H1 (cell line): ENCODE data around the gene ANXA2.

Experiments
- BRCA1 ChIP-seq: IDR thresholded peaks from 2 replicates; pipeline ENCODE4 v1.6.1; 2012; ENCODE audit warnings: low read depth, low read length, improper control_type of control experiment
- CHD1 ChIP-seq: IDR thresholded peaks from 2 replicates; pipeline ENCODE4 v1.6.1; 2012; ENCODE audit warnings: low read depth, low read length, improper control_type of control experiment
- JUN ChIP-seq: IDR thresholded peaks from 2 replicates; pipeline ENCODE4 v1.6.1; 2011; ENCODE audit warnings: low read depth, mild to moderate bottlenecking, improper control_type of control experiment, low read length
- NRF1 ChIP-seq: IDR thresholded peaks from 2 replicates; pipeline ENCODE4 v1.6.1; 2011; ENCODE audit warnings: mild to moderate bottlenecking, low read depth, low read length, improper control_type of control experiment
- POLR2A ChIP-seq, 2 experiments: IDR thresholded peaks; 1 replicate in 1 of 2; 2 replicates in 1 of 2; pipeline ENCODE4 v1.6.1; 2011; ENCODE audit warnings: low read depth in 2 of 2, low read length in 2 of 2, mild to moderate bottlenecking in 2 of 2; ENCODE audit errors: control extremely low read depth in 1 of 2
- SP2 ChIP-seq: IDR thresholded peaks from 2 replicates; pipeline ENCODE4 v1.6.1; 2012; ENCODE audit warnings: mild to moderate bottlenecking, low read length, inconsistent platforms
- TBP ChIP-seq: IDR thresholded peaks from 2 replicates; pipeline ENCODE4 v1.6.1; 2011; ENCODE audit warnings: low read depth, low read length, improper control_type of control experiment
- YY1 ChIP-seq: IDR thresholded peaks from 2 replicates; pipeline ENCODE4 v1.6.1; 2011; ENCODE audit warnings: low read depth, mild to moderate bottlenecking, low read length
- TF ChIP-seq, protein P1 (sequence below), 3 experiments: IDR thresholded peaks; 1 replicate in 2 of 3; 2 replicates in 1 of 3; pipeline versions ENCODE4 v1.5.1 to v1.6.1; 2011; ENCODE audit warnings: low read length in 3 of 3, mild to moderate bottlenecking in 3 of 3, inconsistent platforms in 2 of 3, low read depth in 1 of 3, moderate library complexity in 1 of 3; ENCODE audit not compliant: insufficient read depth in 1 of 3; ENCODE audit errors: control extremely low read depth in 1 of 3
- TF ChIP-seq, protein P2 (sequence below): IDR thresholded peaks from 2 replicates; pipeline ENCODE4 v1.6.1; 2011; ENCODE audit warnings: low read length, improper control_type of control experiment

DNA sequence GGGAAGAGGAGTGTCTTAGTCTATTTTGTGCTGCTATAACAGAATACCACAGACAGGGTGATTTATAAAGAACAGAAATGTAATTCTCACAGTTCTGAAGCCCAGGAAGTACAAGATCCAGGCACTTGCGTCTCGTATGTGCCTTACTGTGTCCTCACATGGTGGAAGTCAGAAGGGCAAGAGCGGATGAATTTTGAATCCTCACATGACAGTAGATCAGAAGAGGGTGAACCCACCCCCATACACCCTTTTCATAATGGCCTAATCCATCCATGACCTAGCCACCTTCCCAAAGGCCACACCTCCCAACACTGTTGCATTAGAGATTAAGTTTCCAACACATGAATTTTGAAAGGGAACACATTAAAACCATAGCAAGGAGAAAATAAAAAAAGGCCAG lies 18.7 kb upstream of the ANXA2 start:
- TF ChIP-seq POLR2A (IDR thresholded peaks at IDR 0.05; ENCODE audit: control extremely low read depth in 1 of 2, low read depth in 2 of 2, low read length in 2 of 2) (no peak), NRF1 (no peak), TBP (no peak), YY1 (no peak), SP2 (no peak), JUN (no peak), CHD1 (no peak), BRCA1 (no peak)
- TF ChIP-seq, protein P1, sequence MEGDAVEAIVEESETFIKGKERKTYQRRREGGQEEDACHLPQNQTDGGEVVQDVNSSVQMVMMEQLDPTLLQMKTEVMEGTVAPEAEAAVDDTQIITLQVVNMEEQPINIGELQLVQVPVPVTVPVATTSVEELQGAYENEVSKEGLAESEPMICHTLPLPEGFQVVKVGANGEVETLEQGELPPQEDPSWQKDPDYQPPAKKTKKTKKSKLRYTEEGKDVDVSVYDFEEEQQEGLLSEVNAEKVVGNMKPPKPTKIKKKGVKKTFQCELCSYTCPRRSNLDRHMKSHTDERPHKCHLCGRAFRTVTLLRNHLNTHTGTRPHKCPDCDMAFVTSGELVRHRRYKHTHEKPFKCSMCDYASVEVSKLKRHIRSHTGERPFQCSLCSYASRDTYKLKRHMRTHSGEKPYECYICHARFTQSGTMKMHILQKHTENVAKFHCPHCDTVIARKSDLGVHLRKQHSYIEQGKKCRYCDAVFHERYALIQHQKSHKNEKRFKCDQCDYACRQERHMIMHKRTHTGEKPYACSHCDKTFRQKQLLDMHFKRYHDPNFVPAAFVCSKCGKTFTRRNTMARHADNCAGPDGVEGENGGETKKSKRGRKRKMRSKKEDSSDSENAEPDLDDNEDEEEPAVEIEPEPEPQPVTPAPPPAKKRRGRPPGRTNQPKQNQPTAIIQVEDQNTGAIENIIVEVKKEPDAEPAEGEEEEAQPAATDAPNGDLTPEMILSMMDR (IDR thresholded peaks at IDR 0.05; ENCODE audit: control extremely low read depth in 1 of 3, insufficient read depth in 1 of 3, low read depth in 1 of 3, low read length in 3 of 3): no peak
- TF ChIP-seq, protein P2, sequence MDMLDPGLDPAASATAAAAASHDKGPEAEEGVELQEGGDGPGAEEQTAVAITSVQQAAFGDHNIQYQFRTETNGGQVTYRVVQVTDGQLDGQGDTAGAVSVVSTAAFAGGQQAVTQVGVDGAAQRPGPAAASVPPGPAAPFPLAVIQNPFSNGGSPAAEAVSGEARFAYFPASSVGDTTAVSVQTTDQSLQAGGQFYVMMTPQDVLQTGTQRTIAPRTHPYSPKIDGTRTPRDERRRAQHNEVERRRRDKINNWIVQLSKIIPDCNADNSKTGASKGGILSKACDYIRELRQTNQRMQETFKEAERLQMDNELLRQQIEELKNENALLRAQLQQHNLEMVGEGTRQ: no peak
